BE2C (cell line): ENCODE data around the gene SATB1.
"Not testable (repeated sequence)": the region's sequence is repeated elsewhere in the genome, so short reads cannot be mapped to it uniquely, and the experiment has no call there.

ENCODE experiments used
- DNase-seq: peaks from one replicate; pipeline ENCODE4 v3.0.0-alpha.2; 2020
- H3K27me3 ChIP-seq: fragments of 250-450 bp; sonication (Bioruptor Pico); 2 replicates; pipeline ENCODE4 v1.5.1; 2020; ENCODE audit warnings: mild to moderate bottlenecking
- H3K36me3 ChIP-seq: fragments of 250-450 bp; sonication (Bioruptor Pico); 2 replicates; pipeline ENCODE4 v1.5.1; 2020; ENCODE audit warnings: mild to moderate bottlenecking
- H3K4me1 ChIP-seq: fragments of 250-450 bp; sonication (Bioruptor Pico); 2 replicates; pipeline ENCODE4 v1.5.1; 2020
- H3K4me3 ChIP-seq: 2 replicates; pipeline ENCODE4 v1.5.1; 2011; ENCODE audit warnings: low read depth, low read length
- H3K9me3 ChIP-seq: fragments of 250-450 bp; sonication (Bioruptor Pico); 2 replicates; pipeline ENCODE4 v1.5.1; 2020
- TF ChIP-seq, protein P1 (sequence below): IDR thresholded peaks from 2 replicates; pipeline ENCODE4 v1.5.1; 2012; ENCODE audit warnings: mild to moderate bottlenecking, low read depth, low read length

Gene SATB1

DNA sequence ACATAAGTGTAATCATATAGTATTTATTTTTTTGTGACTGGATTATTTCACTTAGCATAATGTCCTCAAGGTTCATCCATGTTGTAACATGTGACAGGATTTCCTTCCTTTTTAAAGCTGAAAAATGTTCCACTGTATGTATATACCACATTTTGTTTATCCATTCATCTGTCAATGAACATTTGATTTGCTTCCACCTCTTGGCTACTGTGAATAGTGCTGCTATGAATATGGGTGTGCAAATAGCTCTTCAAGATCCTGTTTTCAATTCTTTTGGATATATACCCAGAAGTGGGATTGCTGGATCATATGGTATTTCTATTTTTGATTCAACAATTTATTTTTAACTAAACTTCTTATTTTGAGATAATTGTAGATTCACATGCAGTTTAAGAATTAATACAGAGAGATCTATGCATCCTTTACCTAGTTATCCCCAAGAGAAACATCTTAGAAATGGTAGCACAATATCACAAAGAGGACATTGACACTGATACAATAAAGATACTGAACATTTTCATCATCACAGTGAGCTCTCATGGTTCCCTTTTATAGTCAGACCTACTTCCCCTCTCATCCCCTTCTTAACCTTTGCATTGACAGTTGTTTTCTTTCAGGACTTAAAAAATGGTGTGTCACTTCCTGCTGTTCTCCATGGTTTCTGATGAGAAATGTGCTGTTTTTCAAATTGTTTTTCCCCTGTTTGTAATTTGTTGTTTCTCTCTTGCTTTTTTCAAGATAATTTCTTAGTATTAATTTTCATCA, 90.1 kb downstream of the SATB1 start:
- DNase-seq = no peak
- TF ChIP-seq, protein P1, sequence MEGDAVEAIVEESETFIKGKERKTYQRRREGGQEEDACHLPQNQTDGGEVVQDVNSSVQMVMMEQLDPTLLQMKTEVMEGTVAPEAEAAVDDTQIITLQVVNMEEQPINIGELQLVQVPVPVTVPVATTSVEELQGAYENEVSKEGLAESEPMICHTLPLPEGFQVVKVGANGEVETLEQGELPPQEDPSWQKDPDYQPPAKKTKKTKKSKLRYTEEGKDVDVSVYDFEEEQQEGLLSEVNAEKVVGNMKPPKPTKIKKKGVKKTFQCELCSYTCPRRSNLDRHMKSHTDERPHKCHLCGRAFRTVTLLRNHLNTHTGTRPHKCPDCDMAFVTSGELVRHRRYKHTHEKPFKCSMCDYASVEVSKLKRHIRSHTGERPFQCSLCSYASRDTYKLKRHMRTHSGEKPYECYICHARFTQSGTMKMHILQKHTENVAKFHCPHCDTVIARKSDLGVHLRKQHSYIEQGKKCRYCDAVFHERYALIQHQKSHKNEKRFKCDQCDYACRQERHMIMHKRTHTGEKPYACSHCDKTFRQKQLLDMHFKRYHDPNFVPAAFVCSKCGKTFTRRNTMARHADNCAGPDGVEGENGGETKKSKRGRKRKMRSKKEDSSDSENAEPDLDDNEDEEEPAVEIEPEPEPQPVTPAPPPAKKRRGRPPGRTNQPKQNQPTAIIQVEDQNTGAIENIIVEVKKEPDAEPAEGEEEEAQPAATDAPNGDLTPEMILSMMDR = no peak
- no peaks in the 10 kb centered on the region for H3K4me1 ChIP-seq
- H3K4me3 ChIP-seq = no peak overlapping the region
- H3K9me3 ChIP-seq = no peaks in the 10 kb centered on the region
- H3K27me3 ChIP-seq = no peaks in the 10 kb centered on the region
- no peaks in the 10 kb centered on the region for H3K36me3 ChIP-seq

DNA sequence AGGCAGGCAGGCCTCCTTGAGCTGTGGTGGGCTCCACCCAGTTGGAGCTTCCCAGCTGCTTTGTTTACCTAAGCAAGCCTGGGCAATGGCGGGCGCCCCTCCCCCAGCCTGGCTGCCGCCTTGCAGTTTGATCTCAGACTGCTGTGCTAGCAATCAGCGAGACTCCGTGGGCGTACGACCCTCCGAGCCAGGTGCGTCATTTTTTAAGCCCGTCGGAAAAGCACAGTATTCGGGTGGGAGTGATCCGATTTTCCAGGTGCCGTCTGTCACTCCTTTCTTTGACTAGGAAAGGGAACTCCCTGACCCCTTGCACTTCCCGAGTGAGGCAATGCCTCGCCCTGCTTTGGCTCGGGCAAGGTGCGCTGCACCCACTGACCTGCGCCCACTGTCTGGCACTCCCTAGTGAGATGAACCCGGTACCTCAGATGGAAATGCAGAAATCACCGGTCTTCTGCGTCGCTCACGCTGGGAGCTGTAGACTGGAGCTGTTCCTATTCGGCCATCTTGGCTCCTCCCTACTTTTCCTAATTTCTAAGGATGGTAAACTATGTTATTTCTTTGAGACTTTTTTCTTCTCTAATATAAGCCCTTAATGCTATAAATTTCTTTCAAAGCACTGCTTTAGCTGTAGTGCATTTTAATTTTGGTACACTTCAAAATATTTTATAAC, 94.2 kb downstream of the SATB1 start:
- H3K4me3 ChIP-seq, H3K9me3 ChIP-seq, H3K27me3 ChIP-seq, H3K4me1 ChIP-seq, H3K36me3 ChIP-seq, DNase-seq: not testable (repeated sequence)

DNA sequence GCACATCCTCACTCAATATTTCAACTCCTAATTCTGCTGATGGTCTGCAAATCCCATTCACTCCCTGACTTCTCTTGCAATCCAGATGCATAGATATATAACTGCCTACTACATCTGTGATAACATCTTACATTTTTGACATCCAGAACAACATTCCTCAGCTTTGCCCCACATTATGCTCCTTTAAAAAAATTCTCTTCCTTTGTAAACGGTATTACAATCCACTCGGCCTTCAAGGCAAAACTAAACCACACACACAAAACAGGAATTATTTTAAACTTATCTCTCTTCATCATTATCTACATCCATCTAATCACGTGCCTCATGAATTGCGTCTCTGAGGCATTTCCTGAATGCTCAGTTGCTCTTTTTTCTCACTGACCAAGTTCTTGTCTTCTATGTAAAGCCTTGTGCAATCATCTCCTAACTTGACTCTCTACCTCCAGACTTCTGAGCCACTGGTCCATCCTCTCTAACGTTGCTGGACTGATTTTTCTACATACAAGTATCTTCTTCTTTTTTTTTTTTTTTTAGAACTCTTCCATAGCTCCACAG, 117.0 kb downstream of the SATB1 start:
- Histone ChIP-seq H3K27me3 (no peaks in the 10 kb centered on the region), H3K4me1 (no peaks in the 10 kb centered on the region; the same call in 1 of the 2 replicates), H3K9me3 (no peaks in the 10 kb centered on the region), H3K4me3 (no peak overlapping the region), H3K36me3 (no peaks in the 10 kb centered on the region)
- TF ChIP-seq, protein P1 = no peak
- no peak for DNase-seq

DNA sequence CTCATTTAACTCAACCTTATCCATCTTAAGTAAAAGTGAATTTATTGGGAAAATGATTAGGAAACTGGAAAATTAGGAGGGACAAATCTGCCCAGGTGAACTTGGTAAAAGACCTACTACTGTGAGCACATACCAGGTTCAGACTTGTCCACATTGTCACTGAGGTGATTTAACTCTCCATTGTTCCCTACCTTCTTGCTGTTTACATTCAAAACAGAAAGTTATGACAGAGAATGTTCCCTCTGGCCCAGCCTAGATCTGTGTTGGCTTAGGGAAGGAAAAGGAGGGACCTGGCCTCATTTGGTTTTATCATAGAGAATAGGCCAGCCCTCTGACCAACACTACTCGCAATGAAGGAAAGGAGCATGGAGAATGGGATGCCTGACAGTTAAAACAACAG, 117.6 kb downstream of the SATB1 start:
- TF ChIP-seq, protein P1 = no peak
- Histone ChIP-seq H3K9me3 (no peaks in the 10 kb centered on the region), H3K27me3 (no peaks in the 10 kb centered on the region), H3K36me3 (no peaks in the 10 kb centered on the region), H3K4me1 (no peaks in the 10 kb centered on the region; the same call in 1 of the 2 replicates), H3K4me3 (no peak overlapping the region)
- no peak for DNase-seq

DNA sequence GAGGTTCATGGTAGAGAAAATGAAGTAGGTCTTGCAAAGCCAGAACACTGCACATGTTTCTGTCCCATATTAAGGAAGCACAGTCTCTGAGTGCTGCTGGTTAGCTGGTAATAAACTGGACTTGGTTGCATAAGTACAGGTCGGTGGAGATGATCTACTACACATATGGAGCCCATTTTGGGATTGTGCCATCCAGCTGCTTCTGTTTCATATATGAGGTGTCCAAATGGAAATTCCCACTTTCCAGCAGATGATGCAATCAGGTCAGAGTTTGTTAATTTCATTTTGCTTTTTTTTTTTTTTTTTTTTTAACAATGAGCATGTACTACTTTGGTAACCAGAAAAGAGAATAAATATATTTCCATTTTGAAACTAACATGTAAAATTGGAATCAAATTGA, 122.6 kb downstream of the SATB1 start:
- Histone ChIP-seq H3K36me3 (no peaks in the 10 kb centered on the region), H3K9me3 (no peaks in the 10 kb centered on the region), H3K4me3 (no peak overlapping the region), H3K27me3 (no peaks in the 10 kb centered on the region), H3K4me1 (no peaks in the 10 kb centered on the region; the same call in 1 of the 2 replicates)
- TF ChIP-seq, protein P1 = no peak
- no peak for DNase-seq

DNA sequence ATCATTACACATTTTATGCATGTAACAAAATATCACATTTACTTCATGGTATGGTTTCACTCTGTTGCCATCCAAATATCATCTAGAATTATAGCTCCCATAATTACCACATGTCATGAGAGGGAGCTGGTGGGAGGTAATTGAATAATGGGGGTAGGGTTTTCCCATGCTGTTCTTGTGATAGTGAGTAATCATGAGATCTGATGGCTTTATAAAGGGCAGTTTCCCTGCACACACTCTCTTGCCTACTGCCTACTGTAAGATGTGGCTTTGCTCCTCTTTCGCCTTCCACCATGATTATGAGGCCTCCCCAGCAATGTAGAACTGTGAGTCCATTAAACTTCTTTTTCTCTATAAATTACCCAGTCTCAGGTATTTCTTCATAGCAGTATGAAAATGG, 123.4 kb downstream of the SATB1 start:
- no peak overlapping the region for H3K4me3 ChIP-seq
- H3K27me3 ChIP-seq = no peaks in the 10 kb centered on the region
- no peaks in the 10 kb centered on the region; the same call in 1 of the 2 replicates for H3K4me1 ChIP-seq
- DNase-seq = no peak
- TF ChIP-seq, protein P1 = no peak
- H3K36me3 ChIP-seq = no peaks in the 10 kb centered on the region
- H3K9me3 ChIP-seq = no peaks in the 10 kb centered on the region
